Calu3 (cell line): ENCODE results near the gene MYCT1. TPM values are rescaled to one million over a fixed set of nuclear protein-coding genes. Genes with fewer than 3 reads are reported as not detected.

Experiments used
- BruUV-seq: library from RNA; stranded (reverse); fragments of 400-500 nt; replicated peaks from 2 replicates; lab custom pipeline; 2021; lab: Mats Ljungman, UMichigan
- CTCF ChIA-PET: fragments of 300-600 bp; sonication (Branson Sonifier 250); formaldehyde crosslinking; loops from one replicate; lab custom pipeline; 2022; ENCODE audit warnings: antibody characterized with exemption; lab: Charles Lee
- DNase-seq: peaks from one replicate; pipeline ENCODE4 v3.0.0; 2022
- H3K27ac Mint-ChIP-seq: one replicate; pipeline ENCODE4 v1.8.0; 2022; ENCODE audit warnings: mixed read lengths; ENCODE audit not compliant: unreplicated experiment
- H3K27me3 Mint-ChIP-seq: one replicate; pipeline ENCODE4 v1.8.0; 2022; ENCODE audit warnings: mixed read lengths; ENCODE audit not compliant: unreplicated experiment
- H3K36me3 Mint-ChIP-seq: one replicate; pipeline ENCODE4 v1.8.0; 2022; ENCODE audit warnings: mild to moderate bottlenecking, moderate library complexity, mixed read lengths; ENCODE audit not compliant: insufficient read depth, unreplicated experiment
- H3K4me1 Mint-ChIP-seq: one replicate; pipeline ENCODE4 v1.8.0; 2022; ENCODE audit warnings: mild to moderate bottlenecking, low read depth, mixed read lengths; ENCODE audit not compliant: unreplicated experiment
- H3K4me3 Mint-ChIP-seq: one replicate; pipeline ENCODE4 v1.8.0; 2022; ENCODE audit warnings: mild to moderate bottlenecking, low read depth, moderate library complexity, mixed read lengths; ENCODE audit not compliant: unreplicated experiment
- H3K9me3 Mint-ChIP-seq: one replicate; pipeline ENCODE4 v1.8.0; 2022; ENCODE audit warnings: low read depth, mixed read lengths; ENCODE audit not compliant: unreplicated experiment
- intact Hi-C: fragments of 100-400 bp; cut with micrococcal nuclease; formaldehyde crosslinking; loops from one replicate; pipeline ENCODE4 v1.10.0; 2022; ENCODE audit not compliant: unreplicated experiment
- total RNA-seq: library from RNA; stranded (reverse); gene quantifications from 2 replicates; pipeline ENCODE4 v1.2.3, GENCODE V29; 2022
- TF ChIP-seq, protein P1 (sequence below): fragments of 200-600 bp; IDR thresholded peaks from one replicate; pipeline ENCODE4 v1.8.0; 2022; ENCODE audit warnings: antibody characterized with exemption; ENCODE audit not compliant: unreplicated experiment

Gene MYCT1
- total RNA-seq, 1 experiment from 2014 or later = not detected

DNA sequence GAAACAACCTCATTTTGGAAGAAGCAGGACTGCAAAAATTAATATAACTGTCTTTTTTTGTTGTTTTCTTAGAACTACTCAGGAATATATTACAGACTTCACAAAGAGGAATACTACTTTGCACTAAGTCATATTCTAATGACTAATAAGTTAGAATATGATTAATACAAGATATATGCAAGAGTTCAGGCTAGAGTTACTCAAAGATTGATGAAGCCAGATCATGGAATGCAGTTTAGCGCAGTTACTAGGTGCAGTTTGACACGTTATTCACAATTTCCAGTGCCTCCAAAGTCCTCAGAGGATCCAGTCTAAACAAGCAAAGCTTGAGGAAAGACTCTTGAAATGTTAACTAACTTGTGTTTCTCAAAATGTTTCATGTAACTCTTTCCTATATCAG lies 1.2 kb upstream of the MYCT1 start:
- CTCF ChIA-PET = no interaction called here
- H3K27me3 Mint-ChIP-seq = no peaks in the 10 kb centered on the region
- no peak overlapping the region for H3K27ac Mint-ChIP-seq
- H3K9me3 Mint-ChIP-seq = no peaks in the 10 kb centered on the region
- TF ChIP-seq, protein P1, sequence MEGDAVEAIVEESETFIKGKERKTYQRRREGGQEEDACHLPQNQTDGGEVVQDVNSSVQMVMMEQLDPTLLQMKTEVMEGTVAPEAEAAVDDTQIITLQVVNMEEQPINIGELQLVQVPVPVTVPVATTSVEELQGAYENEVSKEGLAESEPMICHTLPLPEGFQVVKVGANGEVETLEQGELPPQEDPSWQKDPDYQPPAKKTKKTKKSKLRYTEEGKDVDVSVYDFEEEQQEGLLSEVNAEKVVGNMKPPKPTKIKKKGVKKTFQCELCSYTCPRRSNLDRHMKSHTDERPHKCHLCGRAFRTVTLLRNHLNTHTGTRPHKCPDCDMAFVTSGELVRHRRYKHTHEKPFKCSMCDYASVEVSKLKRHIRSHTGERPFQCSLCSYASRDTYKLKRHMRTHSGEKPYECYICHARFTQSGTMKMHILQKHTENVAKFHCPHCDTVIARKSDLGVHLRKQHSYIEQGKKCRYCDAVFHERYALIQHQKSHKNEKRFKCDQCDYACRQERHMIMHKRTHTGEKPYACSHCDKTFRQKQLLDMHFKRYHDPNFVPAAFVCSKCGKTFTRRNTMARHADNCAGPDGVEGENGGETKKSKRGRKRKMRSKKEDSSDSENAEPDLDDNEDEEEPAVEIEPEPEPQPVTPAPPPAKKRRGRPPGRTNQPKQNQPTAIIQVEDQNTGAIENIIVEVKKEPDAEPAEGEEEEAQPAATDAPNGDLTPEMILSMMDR = no peak
- intact Hi-C loops = no loop called here
- no peak overlapping the region for H3K4me3 Mint-ChIP-seq
- no peaks in the 10 kb centered on the region for H3K36me3 Mint-ChIP-seq
- BruUV-seq = no TSS peak
- no peak for DNase-seq
- no peaks in the 10 kb centered on the region for H3K4me1 Mint-ChIP-seq

DNA sequence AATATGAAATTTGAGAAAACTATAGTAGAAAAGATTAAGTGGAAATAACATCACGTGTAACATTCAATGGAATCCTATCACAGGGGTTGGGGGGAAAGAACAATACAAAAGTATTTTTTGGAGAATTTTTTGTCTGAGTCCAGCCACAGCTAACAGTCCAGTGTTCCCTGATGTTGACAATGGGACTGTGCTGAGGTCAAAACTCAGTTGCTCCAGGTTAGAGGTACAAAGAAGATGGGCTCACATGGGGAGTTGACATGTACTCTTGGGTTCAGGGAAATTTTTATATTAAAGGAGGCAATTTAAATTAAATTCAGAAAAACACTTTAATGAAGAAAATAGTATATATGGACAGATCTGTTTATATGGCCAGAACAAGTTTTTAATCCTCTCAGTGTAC lies 995 bp downstream of the MYCT1 start:
- no peak overlapping the region for H3K27ac Mint-ChIP-seq
- BruUV-seq = no TSS peak

DNA sequence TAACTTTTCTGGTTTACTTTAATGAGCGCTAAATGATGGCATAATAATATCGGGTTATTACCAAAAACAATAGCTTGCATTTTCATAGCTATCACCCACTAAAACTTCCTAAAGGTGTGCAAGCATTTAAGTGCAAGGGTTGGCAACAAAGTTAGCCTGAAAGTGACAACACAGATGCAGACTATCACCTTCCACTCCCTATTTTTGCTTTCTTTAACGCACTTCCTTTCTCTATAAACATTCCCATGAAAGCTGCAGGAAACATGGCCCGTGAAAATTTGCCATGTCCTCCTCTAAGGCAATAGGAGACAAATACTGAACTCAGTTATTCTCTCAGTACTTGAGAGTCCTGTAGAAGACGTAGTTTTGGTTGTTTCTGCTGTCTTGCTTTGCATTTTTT lies 2.7 kb downstream of the MYCT1 start:
- Mint-ChIP-seq H3K36me3 (no peaks in the 10 kb centered on the region), H3K4me1 (no peaks in the 10 kb centered on the region), H3K27ac (no peak overlapping the region), H3K9me3 (no peaks in the 10 kb centered on the region), H3K27me3 (no peaks in the 10 kb centered on the region), H3K4me3 (no peak overlapping the region)
- TF ChIP-seq, protein P1 = no peak
- BruUV-seq = no TSS peak
- CTCF ChIA-PET = no interaction called here
- intact Hi-C loops = no loop called here
- DNase-seq = no peak

More for the DNA sequence above, 995 bp downstream of the MYCT1 start:
- CTCF ChIA-PET = no interaction called here
- intact Hi-C loops = no loop called here
- H3K27me3 Mint-ChIP-seq = no peaks in the 10 kb centered on the region
- no peaks in the 10 kb centered on the region for H3K36me3 Mint-ChIP-seq
- H3K9me3 Mint-ChIP-seq = no peaks in the 10 kb centered on the region
- TF ChIP-seq, protein P1 = no peak
- no peaks in the 10 kb centered on the region for H3K4me1 Mint-ChIP-seq
- no peak for DNase-seq
- H3K4me3 Mint-ChIP-seq = no peak overlapping the region

DNA sequence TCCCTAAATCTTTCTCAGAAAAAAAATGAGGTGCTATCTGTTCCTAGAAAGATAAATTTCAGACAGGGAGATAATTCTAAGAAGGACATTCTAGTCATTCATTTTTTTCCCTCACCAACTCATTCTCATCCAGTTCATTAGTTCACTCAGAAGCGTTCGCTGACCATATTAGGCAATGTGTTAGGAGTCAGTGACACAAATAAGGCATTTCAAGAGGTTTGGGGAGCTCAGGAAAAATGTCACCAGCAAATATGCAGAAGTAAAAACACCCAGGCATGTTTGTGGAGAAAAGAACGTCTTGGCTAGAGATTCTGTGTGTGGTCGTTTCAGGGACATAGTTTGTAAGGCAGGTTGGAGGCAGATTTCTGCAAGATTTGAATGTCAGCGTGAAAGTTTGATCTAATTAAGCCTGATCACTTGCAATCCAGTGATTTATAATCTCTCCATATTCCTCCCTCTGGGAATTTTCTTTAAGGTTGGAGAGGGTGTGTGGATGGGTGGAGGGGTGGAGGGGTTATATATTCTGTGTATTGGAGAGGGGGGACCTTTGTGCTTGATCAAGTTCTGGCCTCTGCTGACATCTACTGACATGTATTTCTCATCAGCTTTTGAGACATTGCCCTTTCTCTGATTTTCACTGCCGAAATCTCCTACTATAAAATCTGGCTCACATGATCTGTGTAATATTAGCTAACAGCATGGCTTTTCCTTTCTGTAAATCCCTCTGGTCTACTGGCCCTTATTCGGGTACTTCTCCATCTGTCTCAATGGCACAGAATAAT lies 3.6 kb downstream of the MYCT1 start:
- no peak overlapping the region for H3K4me3 Mint-ChIP-seq
- CTCF ChIA-PET = no interaction called here
- H3K36me3 Mint-ChIP-seq = no peaks in the 10 kb centered on the region
- H3K27ac Mint-ChIP-seq = no peak overlapping the region
- TF ChIP-seq, protein P1 = no peak
- no peak for DNase-seq
- intact Hi-C loops = no loop called here
- H3K9me3 Mint-ChIP-seq = no peaks in the 10 kb centered on the region
- BruUV-seq = no TSS peak
- H3K27me3 Mint-ChIP-seq = no peaks in the 10 kb centered on the region
- no peaks in the 10 kb centered on the region for H3K4me1 Mint-ChIP-seq
